Stomach (tissue), 9 donors: Measurements from ENCODE around the gene GPS1. TPM values are rescaled to one million over a fixed set of nuclear protein-coding genes. Genes with fewer than 3 reads are reported as not detected.

Experiments
- DNase-seq, 2 donors: peaks; one replicate each; pipeline versions ENCODE4 v3.0.0 to v3.0.0-alpha.2; 2013 to 2019
- H3K27ac ChIP-seq, 5 donors: fragments of 200-600 bp in 4 of 5; sonication (generic) in 4 of 5; one replicate each; pipeline ENCODE4 v1.5.1; 2013 to 2019; ENCODE audit warnings: mild to moderate bottlenecking in 1 of 5, moderate library complexity in 1 of 5
- H3K27me3 ChIP-seq, 3 donors: fragments of 200-600 bp; sonication (generic); one replicate each; pipeline ENCODE4 v1.5.1; 2017 to 2019; ENCODE audit warnings: mixed run types in 1 of 3
- H3K36me3 ChIP-seq, 4 donors: fragments of 200-600 bp; sonication (generic); 1 replicate in 3 of 4; 2 replicates in 1 of 4; pipeline ENCODE4 v1.5.1; 2016 to 2019
- H3K4me1 ChIP-seq, 4 donors: fragments of 200-600 bp; sonication (generic); one replicate each; pipeline ENCODE4 v1.5.1; 2016 to 2019
- H3K4me3 ChIP-seq, 4 donors: fragments of 200-600 bp; sonication (generic) in 3 of 4; one replicate each; pipeline ENCODE4 v1.5.1; 2016 to 2019; ENCODE audit warnings: mild to moderate bottlenecking in 1 of 4
- H3K9me3 ChIP-seq, 4 donors: fragments of 200-600 bp; sonication (generic); one replicate each; pipeline ENCODE4 v1.5.1; 2016 to 2019
- EP300 ChIP-seq: sonication (generic); formaldehyde crosslinking; IDR thresholded peaks from one replicate; pipeline ENCODE4 v1.6.1; 2017; ENCODE audit warnings: antibody characterized with exemption
- POLR2A ChIP-seq, 4 donors: fragments of 450-650 bp; IDR thresholded peaks; one replicate each; pipeline ENCODE4 v1.6.1; 2016; ENCODE audit warnings: antibody characterized with exemption in 4 of 4, control low read depth in 2 of 4, mild to moderate bottlenecking in 1 of 4, moderate library complexity in 1 of 4
- POLR2AphosphoS5 ChIP-seq, 3 donors: sonication (generic); formaldehyde crosslinking; IDR thresholded peaks; one replicate each; pipeline ENCODE4 v1.6.1; 2016; ENCODE audit warnings: antibody characterized with exemption in 3 of 3
- WGBS, 5 donors: extraction: QIAGEN DNeasy Blood & Tissue Kit in 3 of 5; methylation state at CpG; one replicate each; pipeline versions ENCODE4 v1.1.5 to v1.1.7; 2013 to 2018; 5-methylcytosine and 5-hydroxymethylcytosine counted together
- intact Hi-C: fragments of 100-400 bp; cut with DNase I; formaldehyde crosslinking; loops from one replicate; pipeline ENCODE4 v1.15.1; 2023; ENCODE audit warnings: low total_unique reads
- polyA plus RNA-seq, 3 donors: library from polyadenylated mRNA; stranded (reverse); fragments of 200-250 nt; gene quantifications; one replicate each; pipeline ENCODE4 v1.2.3, GENCODE V29; 2013
- total RNA-seq, 5 donors: library from RNA; depleted of rRNA; stranded (reverse); fragments of >200 nt; gene quantifications; one replicate each; pipeline versions ENCODE4 v1.1.0 to v1.2.3, GENCODE V29; 2014 to 2016
- TF ChIP-seq, protein P1 (sequence below), 7 experiments: fragments of 450-650 bp in 4 of 7; fragments of 200-600 bp in 3 of 7; sonication (generic) in 3 of 7; IDR thresholded peaks; one replicate each; pipeline ENCODE4 v1.5.1; 2016 to 2019; ENCODE audit warnings: antibody characterized with exemption in 7 of 7, control low read depth in 2 of 7, mild to moderate bottlenecking in 1 of 7
- donor health status: healthy with polysubstance abuse.
- donor health status: Bipolar disorder and iron deficiency.
- donor health status: healthy.

The GPS1 gene
- total and polyA plus RNA-seq, 8 donors = 28.0 to 329 (median 101) TPM

DNA sequence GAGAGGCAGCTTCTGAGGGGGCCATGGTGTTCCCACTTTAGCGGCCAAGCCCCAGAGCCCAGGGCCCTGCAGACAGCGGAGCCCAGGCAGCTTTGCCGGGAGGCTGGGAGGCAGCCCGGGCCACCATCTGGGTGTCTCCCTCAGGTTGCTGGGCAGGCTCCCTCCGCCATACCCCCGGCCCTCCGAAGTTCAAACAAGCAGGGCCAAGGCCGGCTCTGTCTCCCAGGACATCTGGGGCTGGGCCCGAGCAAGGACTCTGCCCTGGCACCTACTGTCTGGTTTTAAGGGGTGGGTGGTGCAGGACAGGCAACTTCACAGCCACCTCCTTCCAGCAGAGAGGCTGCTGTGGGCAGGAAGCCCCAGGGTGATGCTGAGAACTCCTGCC, 11.3 kb downstream of the GPS1 start:
- peaks cover 45 to 64% (median 63%) of the 10 kb centered on the region in 4 donors for H3K36me3 ChIP-seq
- no peak overlapping the region for H3K4me3 ChIP-seq
- H3K9me3 ChIP-seq = no peaks in the 10 kb centered on the region
- no peak overlapping the region for H3K27ac ChIP-seq
- TF ChIP-seq POLR2A (IDR thresholded peaks at IDR 0.05) (no peak), POLR2AphosphoS5 (IDR thresholded peaks at IDR 0.05) (no peak), EP300 (no peak)
- TF ChIP-seq, protein P1, sequence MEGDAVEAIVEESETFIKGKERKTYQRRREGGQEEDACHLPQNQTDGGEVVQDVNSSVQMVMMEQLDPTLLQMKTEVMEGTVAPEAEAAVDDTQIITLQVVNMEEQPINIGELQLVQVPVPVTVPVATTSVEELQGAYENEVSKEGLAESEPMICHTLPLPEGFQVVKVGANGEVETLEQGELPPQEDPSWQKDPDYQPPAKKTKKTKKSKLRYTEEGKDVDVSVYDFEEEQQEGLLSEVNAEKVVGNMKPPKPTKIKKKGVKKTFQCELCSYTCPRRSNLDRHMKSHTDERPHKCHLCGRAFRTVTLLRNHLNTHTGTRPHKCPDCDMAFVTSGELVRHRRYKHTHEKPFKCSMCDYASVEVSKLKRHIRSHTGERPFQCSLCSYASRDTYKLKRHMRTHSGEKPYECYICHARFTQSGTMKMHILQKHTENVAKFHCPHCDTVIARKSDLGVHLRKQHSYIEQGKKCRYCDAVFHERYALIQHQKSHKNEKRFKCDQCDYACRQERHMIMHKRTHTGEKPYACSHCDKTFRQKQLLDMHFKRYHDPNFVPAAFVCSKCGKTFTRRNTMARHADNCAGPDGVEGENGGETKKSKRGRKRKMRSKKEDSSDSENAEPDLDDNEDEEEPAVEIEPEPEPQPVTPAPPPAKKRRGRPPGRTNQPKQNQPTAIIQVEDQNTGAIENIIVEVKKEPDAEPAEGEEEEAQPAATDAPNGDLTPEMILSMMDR (IDR thresholded peaks at IDR 0.05) = no peak
- no peaks in the 10 kb centered on the region for H3K27me3 ChIP-seq
- DNase-seq = no peak
- 90 to 100% (median 93%) methylated on average over 2 to 9 of the region's 9 CpGs for WGBS, 5 donors
- intact Hi-C loops = no loop called here
- peaks cover 25 to 36% (median 34%) of the 10 kb centered on the region in 4 donors for H3K4me1 ChIP-seq

GRCh38 chr17:82063424-82064415, 12.0 kb downstream of the GPS1 start:
- Histone ChIP-seq H3K4me3 (peak overlapping the region in 3 of 4 donors; percentile 79 to 98 (median 98)), H3K4me1 (peaks cover 25 to 36% (median 34%) of the 10 kb centered on the region in 4 donors), H3K27ac (peak overlapping the region in 3 of 5 donors; percentile 87 to 89 (median 89)), H3K9me3 (no peaks in the 10 kb centered on the region), H3K36me3 (peaks cover 40 to 57% (median 55%) of the 10 kb centered on the region in 4 donors), H3K27me3 (no peaks in the 10 kb centered on the region)
- TF ChIP-seq, protein P1 (IDR thresholded peaks at IDR 0.05) = no peak
- TF ChIP-seq EP300 (no peak), POLR2AphosphoS5 (IDR thresholded peaks at IDR 0.05) (no peak), POLR2A (IDR thresholded peaks at IDR 0.05) (no peak)
- intact Hi-C loops = no loop called here
- WGBS, 5 donors = 49 to 81% (median 66%) methylated on average over 3 to 20 of the region's 20 CpGs
- no peak for DNase-seq

- WGBS, 5 donors = 13 to 47% (median 18%) methylated on average over 30 to 36 of the region's 36 CpGs
- intact Hi-C loops = no loop called here
- Histone ChIP-seq H3K4me1 (peaks cover 25 to 36% (median 34%) of the 10 kb centered on the region in 4 donors), H3K27ac (peak overlapping the region; percentile 78 to 89 (median 87)), H3K9me3 (no peaks in the 10 kb centered on the region), H3K27me3 (no peaks in the 10 kb centered on the region), H3K4me3 (peak overlapping the region; percentile 79 to 98 (median 96)), H3K36me3 (peaks cover 31 to 48% (median 46%) of the 10 kb centered on the region in 4 donors)
- peak; percentile 57 to 61 for DNase-seq
- TF ChIP-seq POLR2AphosphoS5 (IDR thresholded peaks at IDR 0.05) = no peak
- no peak for TF ChIP-seq POLR2A (IDR thresholded peaks at IDR 0.05)
- TF ChIP-seq EP300 = no peak
- TF ChIP-seq, protein P1 (IDR thresholded peaks at IDR 0.05) = no peak
Observed at GRCh38 chr17:82064433-82065192, 12.9 kb downstream of the GPS1 start.

- peak overlapping the region; percentile 79 to 98 (median 96) for H3K4me3 ChIP-seq
- TF ChIP-seq POLR2A (IDR thresholded peaks at IDR 0.05) = no peak
- no peak for TF ChIP-seq EP300
- TF ChIP-seq, protein P1 (IDR thresholded peaks at IDR 0.05) = no peak
- TF ChIP-seq POLR2AphosphoS5 (IDR thresholded peaks at IDR 0.05) = no peak
- WGBS, 5 donors = 0 to 2% (median 1%) methylated on average over 12 to 47 of the region's 47 CpGs
- H3K36me3 ChIP-seq = peaks cover 27 to 42% (median 40%) of the 10 kb centered on the region in 4 donors
- no peak for DNase-seq
- H3K9me3 ChIP-seq = no peaks in the 10 kb centered on the region
- peak overlapping the region; percentile 78 to 89 (median 87) for H3K27ac ChIP-seq
- intact Hi-C loops = no loop called here
- no peaks in the 10 kb centered on the region for H3K27me3 ChIP-seq
- peaks cover 25 to 36% (median 34%) of the 10 kb centered on the region in 4 donors for H3K4me1 ChIP-seq
Observed at GRCh38 chr17:82065193-82065637, 13.5 kb downstream of the GPS1 start.
